Retina (tissue), 1 donor: Measurements from ENCODE around the gene DAB2IP.

Experiments
- DNase-seq: peaks from one replicate; pipeline ENCODE4 v3.0.0-alpha.2; 2016

DAB2IP gene

GRCh38 chr9:121645853-121646807 lies 5.3 kb upstream of the DAB2IP start:
- peak; percentile 67 for DNase-seq

DNA sequence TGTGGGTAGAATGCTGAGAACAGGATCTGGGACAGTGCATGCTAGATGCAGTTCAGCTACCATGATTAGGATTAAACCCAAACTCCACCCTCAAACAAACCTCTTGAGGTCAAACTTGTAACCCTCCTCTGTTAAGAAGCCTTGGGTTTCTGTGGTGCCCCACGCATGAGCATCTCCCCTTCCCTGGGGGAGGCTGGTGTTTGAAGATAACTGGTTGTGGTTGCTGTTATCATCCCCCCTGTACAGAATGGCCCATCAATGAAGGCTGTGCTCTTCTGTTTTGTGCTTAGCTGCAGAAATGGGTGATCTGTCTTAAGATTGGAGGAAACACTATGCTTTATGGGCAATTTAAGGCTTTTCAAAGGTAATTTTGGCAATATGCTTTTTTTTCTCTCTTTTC lies 4.4 kb upstream of the DAB2IP start:
- DNase-seq: peak; percentile 2

GRCh38 chr9:121648172-121648571 lies 3.3 kb upstream of the DAB2IP start:
- DNase-seq: peak; percentile 9

DNA sequence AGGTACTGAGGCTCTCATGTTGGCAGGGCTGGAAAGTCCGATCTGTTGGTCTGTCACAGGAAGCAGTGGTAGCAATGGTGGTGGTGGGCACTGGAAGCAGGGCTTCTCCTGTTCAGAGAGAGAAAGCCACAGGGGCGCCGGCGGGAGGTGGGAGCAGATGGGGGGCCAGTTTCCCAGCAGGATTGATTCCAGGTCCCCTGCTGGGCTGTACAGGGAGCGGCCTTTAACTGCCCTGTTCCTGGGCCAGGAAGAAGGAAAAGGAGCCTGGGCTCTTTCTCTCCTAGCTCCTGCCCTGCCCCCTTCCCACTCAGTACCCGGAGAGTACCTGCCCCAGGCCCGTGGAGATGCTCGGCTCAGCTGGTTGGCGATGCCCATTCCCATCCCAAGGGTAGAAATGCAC lies 2.6 kb upstream of the DAB2IP start:
- peak; percentile 9 for DNase-seq

GRCh38 chr9:121649476-121650216 lies 1.8 kb upstream of the DAB2IP start:
- DNase-seq: no peak

DNA sequence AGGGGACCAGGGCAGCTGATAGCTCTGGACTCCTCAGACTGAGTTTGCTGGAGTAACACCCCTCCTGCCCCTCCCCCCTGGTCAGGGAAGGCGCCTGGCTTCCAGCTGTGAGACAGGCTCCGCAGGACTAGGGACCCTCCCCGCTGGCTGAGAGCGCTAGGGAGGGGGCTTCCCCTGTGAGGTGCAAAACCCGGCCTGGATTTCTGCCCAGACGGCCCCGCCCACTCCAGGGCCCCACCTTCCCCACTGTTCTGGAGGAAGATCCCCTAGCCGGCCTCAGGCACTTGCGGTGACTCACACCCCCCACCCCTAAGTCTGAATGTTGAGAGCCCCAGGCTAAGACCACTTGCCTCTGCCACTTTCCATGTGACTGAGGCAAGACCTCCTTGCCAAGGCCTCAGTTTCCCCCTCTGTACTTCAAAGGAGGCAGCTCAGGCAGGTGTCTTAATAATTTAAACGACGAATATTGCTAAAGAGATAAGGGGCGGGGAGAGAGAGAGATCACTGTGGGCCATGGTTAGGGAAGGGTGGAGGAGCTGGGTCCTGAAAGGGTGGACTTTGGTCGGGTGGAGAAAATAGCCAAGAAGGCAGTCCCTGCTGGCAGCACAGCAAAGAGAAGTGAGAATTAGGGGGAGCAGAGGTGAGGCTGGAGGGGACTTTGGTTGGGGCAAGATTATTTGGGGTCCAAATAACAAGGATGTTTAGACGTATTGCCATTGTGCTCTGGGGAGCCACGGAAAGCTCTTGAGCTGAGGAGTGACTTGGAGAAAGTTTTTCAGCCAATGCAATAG lies 1.0 kb upstream of the DAB2IP start:
- DNase-seq: peak; percentile 86

DNA sequence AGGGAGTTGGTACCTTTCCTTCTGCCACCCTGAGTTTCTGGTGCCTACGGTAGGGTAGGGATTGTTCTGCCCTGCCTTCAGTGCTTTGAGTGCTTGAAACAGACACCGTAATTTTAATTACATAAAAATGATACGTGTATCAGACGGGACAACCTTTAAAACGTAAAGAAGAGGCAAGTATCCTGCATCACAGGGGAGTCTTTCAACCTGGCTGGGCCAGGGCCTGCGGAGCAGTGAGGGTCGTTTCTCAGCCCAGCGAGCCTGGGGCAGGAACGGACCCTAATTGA lies 483 bp upstream of the DAB2IP start:
- DNase-seq: no peak

DNA sequence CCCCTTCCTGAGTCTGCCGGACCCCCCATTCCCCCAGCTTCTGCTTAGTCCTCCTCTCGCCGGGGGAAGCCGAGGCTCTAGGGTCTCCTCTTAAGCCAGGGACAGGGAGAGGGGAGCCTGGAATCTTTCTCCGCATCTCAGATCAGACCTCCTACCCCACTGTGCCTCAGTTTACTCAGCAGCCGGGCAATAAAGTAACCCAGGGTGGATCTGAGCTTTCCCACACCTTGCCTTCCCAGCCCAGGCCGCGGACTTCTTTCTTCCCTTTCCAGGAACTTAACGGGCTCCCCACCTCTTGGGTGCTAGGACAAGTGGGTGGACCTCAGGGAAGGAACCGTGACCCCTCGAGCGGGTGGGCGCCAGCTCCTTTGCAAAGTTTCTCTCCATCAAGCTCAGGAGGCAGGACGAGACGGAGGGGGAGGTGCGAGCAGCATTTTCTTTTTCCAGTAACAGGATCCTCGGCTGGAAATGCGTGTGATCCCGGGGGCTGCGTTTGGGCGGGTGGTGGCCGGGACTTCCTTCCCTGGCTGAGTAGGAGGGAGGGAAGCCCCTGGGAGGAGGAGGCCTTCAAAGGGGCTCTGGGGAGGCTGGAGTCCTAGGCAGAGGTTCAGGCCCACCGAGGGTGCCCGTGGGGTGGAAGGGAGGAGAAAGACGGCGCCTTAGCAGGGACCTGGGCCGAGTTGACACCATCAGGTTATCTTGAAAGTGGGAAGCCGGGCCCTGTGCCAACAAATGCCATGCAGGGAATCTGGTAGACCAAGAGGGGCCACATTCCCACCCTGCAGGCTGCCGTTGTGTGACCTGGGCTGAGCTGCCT lies 795 bp downstream of the DAB2IP start:
- DNase-seq: peak; percentile 65

DNA sequence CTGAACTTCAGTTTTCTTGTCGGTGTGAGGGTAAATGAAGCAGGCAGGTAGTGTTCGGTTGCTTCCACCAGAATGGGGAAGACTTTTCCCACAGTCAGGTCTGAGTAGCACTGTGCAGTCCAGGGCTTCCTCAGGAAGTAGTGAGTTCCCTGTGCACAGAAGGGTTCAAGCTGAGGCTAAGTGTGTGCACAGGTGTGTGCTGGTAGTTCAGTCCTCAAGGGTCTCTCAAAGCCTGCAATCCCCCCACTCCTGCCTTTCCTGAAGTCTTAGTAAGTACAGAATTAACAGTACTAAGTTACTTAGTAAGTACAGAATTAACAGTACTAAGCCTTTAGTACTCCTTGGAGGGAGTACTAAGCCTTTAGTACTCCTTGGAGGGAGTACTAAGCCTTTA lies 1.4 kb downstream of the DAB2IP start:
- DNase-seq: no peak

DNA sequence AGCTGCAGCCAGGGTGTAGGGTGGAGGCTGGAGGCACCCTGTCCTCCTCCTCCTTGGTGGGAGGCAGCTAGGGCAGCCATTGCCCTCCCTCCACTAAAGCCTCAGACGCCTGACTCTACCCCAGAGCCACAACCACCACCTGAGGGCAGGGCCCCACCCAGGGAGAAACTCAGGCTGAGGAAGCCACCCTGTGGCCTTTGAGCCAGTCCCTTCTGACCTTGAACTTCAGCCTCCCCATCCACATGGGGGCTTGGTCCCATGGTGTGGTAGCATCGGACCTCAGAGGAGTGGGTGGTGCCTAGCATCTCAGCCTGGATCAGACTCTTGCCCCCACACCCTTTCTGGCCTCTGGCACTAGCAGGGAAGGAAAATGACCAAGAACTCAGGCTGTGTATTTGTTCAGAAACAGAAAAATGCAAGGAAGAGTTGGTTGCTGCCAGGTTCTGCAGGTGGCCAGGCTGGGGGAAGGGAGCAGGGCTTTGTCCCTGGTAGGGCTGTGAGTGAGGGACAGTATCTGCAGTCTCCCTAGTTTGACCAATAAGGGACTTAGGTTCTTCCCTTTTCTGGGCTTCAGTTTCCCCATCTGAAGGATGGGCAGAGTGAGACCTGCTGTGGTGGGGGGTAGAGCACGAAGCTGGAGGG lies 3.2 kb downstream of the DAB2IP start:
- peak; percentile 1 for DNase-seq

DNA sequence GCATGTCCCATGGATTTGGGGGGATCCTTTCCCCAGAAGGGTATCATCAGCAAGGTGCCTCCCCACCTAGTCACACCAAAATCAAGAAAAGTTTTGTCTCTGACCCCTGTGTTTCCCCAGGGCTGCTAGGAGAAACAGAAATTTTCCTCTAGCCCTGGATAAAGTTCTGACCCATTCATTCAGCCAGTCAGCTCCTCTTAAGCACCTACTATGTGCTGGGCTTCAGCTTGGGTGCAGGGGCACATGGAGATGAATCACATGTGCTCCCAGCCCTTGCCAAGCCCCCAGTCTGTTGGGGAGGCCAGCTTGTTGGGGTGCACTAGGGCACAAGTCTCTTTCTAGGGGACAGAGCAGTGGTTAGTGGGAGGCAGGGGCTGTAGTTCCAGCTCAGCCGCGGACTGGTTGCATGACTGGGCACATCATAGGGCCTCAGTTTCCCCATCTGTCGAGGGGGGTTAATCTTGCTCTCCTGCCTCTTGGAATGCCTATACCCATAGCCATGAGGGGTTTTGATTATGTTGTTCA lies 3.9 kb downstream of the DAB2IP start:
- peak; percentile 1 for DNase-seq

DNA sequence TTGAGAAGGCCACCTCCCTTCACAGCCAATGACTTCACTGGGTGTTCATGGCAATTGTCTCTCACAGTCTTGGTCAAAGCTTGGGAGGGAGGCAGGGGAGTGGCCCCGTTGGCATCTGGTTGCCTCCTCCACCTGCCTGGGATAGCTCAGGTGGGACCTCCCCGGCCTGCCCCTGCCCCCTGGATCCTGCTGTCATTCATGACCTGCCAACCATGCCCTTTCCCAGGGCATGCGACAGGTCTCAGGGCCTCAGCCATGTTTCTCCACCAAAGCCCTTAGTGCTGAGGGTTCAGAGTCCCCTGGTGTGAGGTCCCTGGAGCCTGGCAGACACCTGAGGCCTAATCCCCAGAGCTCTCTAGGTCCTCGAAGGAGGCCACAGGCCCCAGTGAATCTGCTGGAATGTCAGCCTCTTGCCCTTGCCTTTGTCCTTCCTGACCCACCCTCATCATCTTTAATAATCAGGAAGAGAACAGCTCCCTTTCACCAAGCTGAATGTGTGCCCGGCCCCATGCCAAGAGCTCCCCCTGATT lies 5.6 kb downstream of the DAB2IP start:
- peak; percentile 6 for DNase-seq

GRCh38 chr9:121658166-121658565 lies 6.7 kb downstream of the DAB2IP start:
- DNase-seq: peak; percentile 32

DNA sequence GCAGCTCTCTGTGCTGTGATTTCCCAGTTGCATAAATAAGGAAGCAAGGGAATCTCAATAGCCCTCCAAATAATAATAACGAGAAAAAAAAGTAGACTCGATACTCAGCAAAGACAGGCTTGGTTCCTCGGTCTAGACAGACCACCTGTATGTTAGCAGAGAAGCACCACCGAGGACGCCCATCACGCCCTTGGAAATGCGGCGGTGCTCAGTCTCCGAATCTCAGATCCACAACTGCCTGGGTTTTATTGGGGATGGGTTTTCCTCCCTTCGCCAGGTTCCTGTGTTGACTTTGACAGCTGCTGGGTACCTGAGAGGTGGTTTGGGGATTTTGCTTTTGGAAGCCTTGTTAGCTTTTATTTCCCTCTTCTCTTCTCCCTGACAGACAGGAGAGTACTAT lies 7.2 kb downstream of the DAB2IP start:
- DNase-seq: no peak

DNA sequence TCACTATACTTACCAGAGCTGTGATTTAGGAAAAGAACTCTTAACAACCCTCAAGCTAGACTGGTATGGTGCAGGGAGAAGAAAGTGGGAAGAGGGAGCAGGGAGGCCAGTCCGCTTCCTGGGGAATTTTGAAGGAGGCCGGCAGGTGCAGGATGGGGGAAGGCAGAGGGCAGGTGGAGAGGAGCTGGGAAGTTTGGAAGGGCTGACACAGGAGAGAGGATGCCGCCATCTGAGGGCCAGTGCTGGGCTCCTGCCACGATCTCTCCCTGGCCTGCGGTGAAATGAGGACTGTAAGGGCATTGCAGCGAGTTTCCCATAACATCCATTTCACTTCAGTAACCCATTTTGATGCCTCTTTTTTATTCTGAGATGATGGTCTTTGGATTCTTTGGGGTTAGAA lies 8.9 kb downstream of the DAB2IP start:
- DNase-seq: peak; percentile 1

DNA sequence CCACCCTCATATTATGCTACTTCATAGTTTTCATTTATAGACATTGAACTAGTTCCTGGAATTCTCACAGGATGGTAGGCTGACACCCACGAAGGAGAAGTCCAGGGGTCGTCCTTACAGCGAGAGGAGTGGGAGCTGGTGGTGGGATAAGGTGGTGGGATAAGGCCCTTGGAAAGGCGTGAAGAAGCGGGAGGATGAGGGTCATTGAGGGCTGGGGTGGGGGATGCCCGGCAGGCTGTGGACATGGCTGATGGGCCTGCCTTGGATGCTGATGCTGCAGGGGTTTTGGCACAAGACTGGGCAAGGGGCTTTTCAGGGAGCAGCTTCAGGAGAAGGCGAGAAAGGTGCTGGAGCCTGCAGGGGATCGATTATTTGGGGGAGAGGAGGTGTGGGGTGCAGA lies 9.4 kb downstream of the DAB2IP start:
- DNase-seq: peak; percentile 1

- peak; percentile 0 for DNase-seq
Measured at GRCh38 chr9:121661328-121661727, 9.9 kb downstream of the DAB2IP start.

DNA sequence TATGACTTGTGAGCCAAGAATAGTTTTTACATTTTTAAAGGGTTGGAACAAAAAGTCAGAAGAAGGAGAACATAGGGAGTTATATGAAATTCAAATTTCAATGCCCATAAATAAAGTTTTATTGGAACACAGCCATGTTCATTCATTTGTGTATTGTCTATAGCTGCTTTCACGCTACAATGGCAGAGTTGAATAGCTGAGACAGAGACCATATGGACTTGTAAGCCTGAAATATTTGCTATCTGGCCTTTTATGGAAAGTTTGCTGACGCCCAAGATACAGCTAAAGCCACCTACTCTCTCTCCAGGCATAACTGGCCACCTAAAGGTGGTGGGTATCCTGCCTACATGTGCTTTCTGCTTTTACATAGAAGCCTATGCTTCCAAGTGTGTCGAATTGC lies 10.9 kb downstream of the DAB2IP start:
- DNase-seq: peak; percentile 1

DNA sequence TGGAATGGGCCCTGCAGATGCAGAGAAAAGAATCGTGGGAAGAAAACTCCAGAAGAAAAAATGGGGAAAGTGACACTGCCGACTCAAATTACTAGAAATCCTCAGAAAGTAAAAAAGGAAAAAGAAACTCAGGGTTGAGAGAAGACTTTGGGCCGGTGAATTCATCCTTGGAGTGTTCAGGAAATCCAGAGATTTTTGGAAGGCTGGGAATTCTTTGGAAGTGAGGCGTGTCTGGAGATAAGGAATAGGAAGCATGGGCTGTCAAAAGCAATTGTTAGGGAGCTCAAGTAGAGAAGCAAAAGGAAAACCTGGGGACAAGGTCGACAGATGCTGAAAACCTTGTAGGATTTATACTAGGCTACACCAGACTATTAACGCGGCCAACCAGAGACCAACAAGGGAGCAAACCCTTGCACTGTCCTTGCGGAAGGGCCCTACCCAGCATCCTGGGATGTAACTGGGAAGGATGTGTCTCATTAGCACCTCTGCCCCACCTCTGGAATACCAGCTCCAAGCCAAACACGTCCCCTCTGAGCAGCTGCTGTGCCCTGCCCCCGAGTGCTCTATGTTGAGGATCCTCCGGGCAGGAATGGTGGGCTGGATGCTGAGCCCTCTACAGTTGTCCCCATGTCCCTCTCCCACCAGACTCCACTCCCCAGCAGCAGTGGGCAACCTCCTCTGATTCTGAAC lies 11.6 kb downstream of the DAB2IP start:
- DNase-seq: peak; percentile 0

DNA sequence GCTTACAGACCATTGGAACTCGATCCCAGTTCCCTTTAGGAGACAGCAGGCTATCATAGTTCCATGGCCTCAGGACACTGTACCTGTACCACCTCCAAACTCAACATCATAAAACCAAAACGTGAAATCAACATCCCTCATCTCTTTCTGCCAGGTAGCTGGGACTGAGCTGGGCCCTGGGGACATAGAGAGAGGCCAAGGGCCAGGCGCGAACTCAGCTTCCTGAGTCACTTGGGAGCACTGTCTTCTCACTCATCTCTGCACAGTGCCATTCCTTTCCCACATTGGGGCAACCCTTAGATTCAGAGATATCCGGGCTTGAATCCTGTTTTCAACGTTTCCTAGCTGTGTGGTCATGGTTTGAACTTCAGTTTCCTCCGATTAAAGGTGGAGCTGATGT lies 12.2 kb downstream of the DAB2IP start:
- no peak for DNase-seq

DNA sequence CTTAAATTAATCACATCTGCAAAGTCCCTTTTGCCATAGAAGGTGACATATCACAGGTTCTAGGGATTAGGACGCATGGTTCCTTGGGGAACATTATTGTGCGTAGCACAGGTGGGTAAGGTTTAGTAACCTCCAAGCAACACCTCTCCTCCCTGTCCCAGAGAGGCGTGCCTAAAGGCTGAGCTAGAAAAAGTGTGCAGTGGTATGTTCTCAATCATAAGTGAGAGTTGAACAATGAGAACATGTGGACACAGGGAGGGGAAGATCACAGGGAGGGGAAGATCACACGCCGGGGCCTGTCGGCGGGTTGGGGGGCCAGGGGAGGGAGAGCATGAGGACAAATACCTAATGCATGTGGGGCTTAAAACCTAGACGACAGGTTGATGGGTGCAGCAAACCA lies 14.9 kb downstream of the DAB2IP start:
- DNase-seq: no peak
